NCI-H82 (cell line): Measurements from ENCODE around the gene WDR54.
"Not testable (repeated sequence)": the region's sequence is repeated elsewhere in the genome, so short reads cannot be mapped to it uniquely, and the experiment has no call there.

Experiments used
- DNase-seq: peaks from one replicate; lab custom pipeline; 2025; lab: John Stamatoyannopoulos, UW

WDR54 gene

GRCh38 chr2:74406035-74406434 is 15.5 kb upstream of the WDR54 start:
- no peak for DNase-seq

- DNase-seq: no peak
Observed at GRCh38 chr2:74407682-74408081, 13.8 kb upstream of the WDR54 start.

GRCh38 chr2:74413001-74413698 is 8.4 kb upstream of the WDR54 start:
- DNase-seq: no peak

GRCh38 chr2:74414441-74414840 is 7.1 kb upstream of the WDR54 start:
- no peak for DNase-seq

GRCh38 chr2:74414881-74415761 is 6.4 kb upstream of the WDR54 start:
- DNase-seq: no peak

GRCh38 chr2:74415762-74416395 is 5.7 kb upstream of the WDR54 start:
- DNase-seq: no peak

- peak; percentile 41 for DNase-seq
Observed at GRCh38 chr2:74416778-74417177, 4.8 kb upstream of the WDR54 start.

GRCh38 chr2:74417197-74417596 is 4.3 kb upstream of the WDR54 start:
- DNase-seq: no peak

GRCh38 chr2:74417763-74418162 is 3.8 kb upstream of the WDR54 start:
- no peak for DNase-seq

- no peak for DNase-seq
Observed at GRCh38 chr2:74418312-74418711, 3.2 kb upstream of the WDR54 start.

- DNase-seq: no peak
Observed at GRCh38 chr2:74419345-74419744, 2.2 kb upstream of the WDR54 start.

- no peak for DNase-seq
Observed at GRCh38 chr2:74420006-74420405, 1.5 kb upstream of the WDR54 start.

- not testable (repeated sequence) for DNase-seq
Observed at GRCh38 chr2:74420443-74421103, 957 bp upstream of the WDR54 start.

- DNase-seq: no peak
Observed at GRCh38 chr2:74423231-74424095, 1.9 kb downstream of the WDR54 start.

- no peak for DNase-seq
Observed at GRCh38 chr2:74424139-74424992, 2.8 kb downstream of the WDR54 start.

- no peak for DNase-seq
Observed at GRCh38 chr2:74424995-74425406, 3.5 kb downstream of the WDR54 start.

- no peak for DNase-seq
Observed at GRCh38 chr2:74425523-74425922, 4.0 kb downstream of the WDR54 start.

GRCh38 chr2:74426181-74426758 is 4.7 kb downstream of the WDR54 start:
- DNase-seq: no peak

GRCh38 chr2:74427551-74427950 is 6.0 kb downstream of the WDR54 start:
- no peak for DNase-seq

GRCh38 chr2:74428675-74429074 is 7.1 kb downstream of the WDR54 start:
- DNase-seq: no peak
